Left ventricle myocardium inferior (tissue), 1 donor: ENCODE measurements around the gene AKAP8L. TPM values are rescaled to one million over a fixed set of nuclear protein-coding genes. Genes with fewer than 3 reads are reported as not detected.

Experiments used
- DNase-seq: peaks from one replicate; pipeline ENCODE4 v3.0.0-alpha.2; 2020
- H3K27ac ChIP-seq: fragments of 200-600 bp; replicated peaks from 2 replicates; pipeline ENCODE4 v1.8.0; 2021
- H3K27me3 ChIP-seq: fragments of 200-600 bp; 2 replicates; pipeline ENCODE4 v1.8.0; 2021; ENCODE audit warnings: low read depth
- H3K36me3 ChIP-seq: fragments of 200-600 bp; 2 replicates; pipeline ENCODE4 v1.8.0; 2021
- H3K4me1 ChIP-seq: fragments of 200-600 bp; 2 replicates; pipeline ENCODE4 v1.8.0; 2021
- H3K4me3 ChIP-seq: fragments of 200-600 bp; 2 replicates; pipeline ENCODE4 v1.8.0; 2021; ENCODE audit warnings: mild to moderate bottlenecking, moderate library complexity
- H3K9me3 ChIP-seq: fragments of 200-600 bp; replicated peaks from 2 replicates; pipeline ENCODE4 v1.8.0; 2021
- intact Hi-C: fragments of 100-400 bp; cut with micrococcal nuclease; formaldehyde crosslinking; loops from one replicate; pipeline ENCODE4 v1.11.0; 2022
- total RNA-seq: library from RNA; stranded (reverse); fragmentation: NEBNext Ultra II Directional; extraction: Animal tissue kit (Norgen Biotek cat#: 25700); gene quantifications from one replicate; pipeline ENCODE4 v1.2.1, GENCODE V29; 2021
- TF ChIP-seq, protein P1 (sequence below): fragments of 200-600 bp; IDR thresholded peaks from 2 replicates; pipeline ENCODE4 v1.8.0; 2021; ENCODE audit warnings: antibody characterized with exemption, mild to moderate bottlenecking, borderline replicate concordance
- donor health status: DM: no; HTN: yes; CAD: no; lungs with severe emphysema.

Gene AKAP8L
- total RNA-seq, 1 donor from 2014 or later, result 74.5 TPM

DNA sequence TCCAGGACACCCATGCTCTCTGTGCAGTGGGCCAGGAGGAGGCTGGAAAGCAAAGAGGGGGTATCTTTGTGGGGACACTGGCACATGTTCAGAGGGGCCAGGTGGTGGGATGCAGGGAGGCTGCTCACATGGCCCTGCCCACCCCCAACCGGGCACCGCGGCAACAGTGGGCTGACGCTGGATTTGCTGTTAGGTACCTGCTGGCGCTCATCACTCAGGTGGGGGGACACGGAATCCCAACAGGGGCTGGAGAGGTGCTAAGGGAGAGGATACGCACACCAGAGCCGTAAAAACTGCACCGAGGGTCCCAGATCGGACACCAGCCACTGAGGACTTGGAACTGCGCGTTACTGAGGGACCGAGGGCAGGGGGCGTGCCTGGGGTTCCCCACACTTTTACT is 19.2 kb downstream of the AKAP8L start:
- H3K36me3 ChIP-seq, result peaks cover 73% of the 10 kb centered on the region

DNA sequence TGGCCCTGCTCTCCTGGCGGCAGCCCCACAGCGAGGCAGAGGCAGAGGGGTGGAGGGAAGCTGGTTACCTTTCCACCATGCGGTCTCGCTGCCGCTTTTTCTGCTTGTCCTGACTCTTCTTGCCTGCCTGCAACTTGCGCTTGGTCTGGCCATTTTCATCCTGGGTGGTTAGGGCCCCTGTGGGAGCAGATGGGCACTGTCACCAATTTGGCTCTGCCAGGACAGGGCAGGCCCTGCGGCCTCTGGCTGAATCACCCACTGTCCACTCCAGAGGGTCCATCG is 19.6 kb downstream of the AKAP8L start:
- H3K4me1 ChIP-seq, result peaks cover 64% of the 10 kb centered on the region
- DNase-seq, result no peak
- H3K27ac ChIP-seq, result no peak overlapping the region
- no peak overlapping the region for H3K4me3 ChIP-seq
- intact Hi-C loops, result no loop called here
- H3K9me3 ChIP-seq, result no peaks in the 10 kb centered on the region
- no peaks in the 10 kb centered on the region for H3K27me3 ChIP-seq
- peaks cover 78% of the 10 kb centered on the region for H3K36me3 ChIP-seq
- TF ChIP-seq, protein P1, sequence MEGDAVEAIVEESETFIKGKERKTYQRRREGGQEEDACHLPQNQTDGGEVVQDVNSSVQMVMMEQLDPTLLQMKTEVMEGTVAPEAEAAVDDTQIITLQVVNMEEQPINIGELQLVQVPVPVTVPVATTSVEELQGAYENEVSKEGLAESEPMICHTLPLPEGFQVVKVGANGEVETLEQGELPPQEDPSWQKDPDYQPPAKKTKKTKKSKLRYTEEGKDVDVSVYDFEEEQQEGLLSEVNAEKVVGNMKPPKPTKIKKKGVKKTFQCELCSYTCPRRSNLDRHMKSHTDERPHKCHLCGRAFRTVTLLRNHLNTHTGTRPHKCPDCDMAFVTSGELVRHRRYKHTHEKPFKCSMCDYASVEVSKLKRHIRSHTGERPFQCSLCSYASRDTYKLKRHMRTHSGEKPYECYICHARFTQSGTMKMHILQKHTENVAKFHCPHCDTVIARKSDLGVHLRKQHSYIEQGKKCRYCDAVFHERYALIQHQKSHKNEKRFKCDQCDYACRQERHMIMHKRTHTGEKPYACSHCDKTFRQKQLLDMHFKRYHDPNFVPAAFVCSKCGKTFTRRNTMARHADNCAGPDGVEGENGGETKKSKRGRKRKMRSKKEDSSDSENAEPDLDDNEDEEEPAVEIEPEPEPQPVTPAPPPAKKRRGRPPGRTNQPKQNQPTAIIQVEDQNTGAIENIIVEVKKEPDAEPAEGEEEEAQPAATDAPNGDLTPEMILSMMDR, result no peak

More for the DNA sequence above, 19.2 kb downstream of the AKAP8L start:
- intact Hi-C loops, result no loop called here
- H3K27me3 ChIP-seq, result no peaks in the 10 kb centered on the region
- no peak for DNase-seq
- H3K9me3 ChIP-seq, result no peaks in the 10 kb centered on the region
- H3K4me3 ChIP-seq, result no peak overlapping the region
- TF ChIP-seq, protein P1, result no peak
- no peak overlapping the region for H3K27ac ChIP-seq
- H3K4me1 ChIP-seq, result peaks cover 68% of the 10 kb centered on the region

DNA sequence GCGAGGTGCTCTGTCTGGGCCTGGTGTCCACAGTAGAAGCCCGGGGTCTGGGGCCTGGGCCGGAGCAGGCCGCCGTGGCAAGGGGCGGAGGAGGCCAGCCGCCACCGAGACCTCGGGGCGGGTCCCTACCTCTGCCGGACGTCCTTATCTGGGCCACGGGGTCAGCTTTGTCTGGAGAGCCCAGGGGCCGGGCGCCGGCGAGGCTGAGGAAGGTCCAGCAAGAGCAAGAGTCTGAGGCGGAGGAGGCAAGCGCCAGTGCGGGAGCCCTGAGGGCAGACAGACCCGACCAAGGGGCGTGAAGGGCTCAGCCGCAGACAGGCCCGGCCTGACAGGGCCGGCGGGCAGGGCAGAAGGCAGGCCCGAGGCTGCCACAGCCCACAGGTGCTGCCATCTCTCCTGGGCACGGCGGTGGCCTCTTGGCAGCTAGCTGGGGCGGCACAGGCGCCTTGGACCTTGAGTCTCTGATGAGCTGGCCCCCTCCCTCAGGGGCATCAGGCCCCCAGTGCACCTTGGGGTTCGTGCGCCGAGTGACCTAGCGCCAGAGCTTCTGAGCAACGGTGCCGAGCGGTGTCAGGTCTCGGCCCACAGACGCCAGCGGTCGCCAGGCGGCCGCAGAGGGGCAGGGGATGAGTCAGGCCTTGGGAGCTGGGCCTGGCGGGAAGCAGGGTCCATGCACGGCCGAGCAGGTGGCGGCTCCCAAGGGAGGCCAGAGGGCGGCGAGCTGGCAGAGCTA is 20.1 kb downstream of the AKAP8L start:
- Histone ChIP-seq H3K4me1 (peaks cover 59% of the 10 kb centered on the region), H3K36me3 (peaks cover 82% of the 10 kb centered on the region), H3K9me3 (no peaks in the 10 kb centered on the region), H3K27me3 (no peaks in the 10 kb centered on the region), H3K27ac (no peak overlapping the region), H3K4me3 (no peak overlapping the region)
- DNase-seq, result no peak
- intact Hi-C loops, result no loop called here
- TF ChIP-seq, protein P1, result no peak

- H3K27me3 ChIP-seq, result no peaks in the 10 kb centered on the region
- TF ChIP-seq, protein P1, result no peak
- intact Hi-C loops, result no loop called here
- peaks cover 50% of the 10 kb centered on the region for H3K4me1 ChIP-seq
- DNase-seq, result no peak
- no peaks in the 10 kb centered on the region for H3K9me3 ChIP-seq
- no peak overlapping the region for H3K4me3 ChIP-seq
- no peak overlapping the region for H3K27ac ChIP-seq
- H3K36me3 ChIP-seq, result peaks cover 85% of the 10 kb centered on the region
Measured at GRCh38 chr19:15397782-15398181, 21.0 kb downstream of the AKAP8L start.

GRCh38 chr19:15397236-15397635 is 21.6 kb downstream of the AKAP8L start:
- DNase-seq, result no peak
- Histone ChIP-seq H3K36me3 (peaks cover 88% of the 10 kb centered on the region), H3K9me3 (no peaks in the 10 kb centered on the region), H3K4me3 (no peak overlapping the region), H3K4me1 (peaks cover 44% of the 10 kb centered on the region), H3K27me3 (no peaks in the 10 kb centered on the region), H3K27ac (no peak overlapping the region)
- TF ChIP-seq, protein P1, result no peak
- intact Hi-C loops, result no loop called here
